Measurements from ENCODE around the gene PRR5. TPM values are rescaled to one million over a fixed set of nuclear protein-coding genes. Genes with fewer than 3 reads are reported as not detected.
A peak's percentile ranks its signal among the peaks of the same experiment; 100 is the strongest.
"Not testable (repeated sequence)": the region's sequence is repeated elsewhere in the genome, so short reads cannot be mapped to it uniquely, and the experiment has no call there.

The PRR5 gene
- total and polyA plus RNA-seq, 2 donors: 5.9 to 16.2 TPM

GRCh38 chr22:44669561-44669976, 32.4 kb upstream of the PRR5 start:
- DNase-seq (ENCODE audit: low read depth in 6 of 9, low spot score in 9 of 9): no peak
- no peak overlapping the region for H3K27ac ChIP-seq (ENCODE audit: low read depth in 1 of 2, low read length in 1 of 2)
- H3K4me1 ChIP-seq (ENCODE audit: control insufficient read depth in 2 of 2, insufficient read depth in 2 of 2, low read length in 2 of 2): peaks cover 4 to 25% of the 10 kb centered on the region in 2 donors

GRCh38 chr22:44670220-44670988, 31.6 kb upstream of the PRR5 start:
- no peak overlapping the region for H3K27ac ChIP-seq (ENCODE audit: low read depth in 1 of 2, low read length in 1 of 2)
- H3K4me3 ChIP-seq (ENCODE audit: low read length in 2 of 2): no peak overlapping the region
- WGBS: 77% methylated on average over 20 of the region's 20 CpGs
- peaks cover 4 to 17% of the 10 kb centered on the region in 2 donors for H3K4me1 ChIP-seq (ENCODE audit: control insufficient read depth in 2 of 2, insufficient read depth in 2 of 2, low read length in 2 of 2)
- peaks cover 0 to 5% of the 10 kb centered on the region in 2 donors for H3K9me3 ChIP-seq (ENCODE audit: control insufficient read depth in 2 of 2, insufficient read depth in 1 of 2, low read length in 1 of 2)
- peaks cover 23 to 28% of the 10 kb centered on the region in 2 donors for H3K27me3 ChIP-seq (ENCODE audit: control insufficient read depth in 2 of 2, insufficient read depth in 1 of 2, low read length in 1 of 2)
- DNase-seq (ENCODE audit: low read depth in 6 of 9, low spot score in 9 of 9): no peak
- H3K36me3 ChIP-seq (ENCODE audit: control insufficient read depth in 2 of 2, insufficient read depth in 2 of 2, low read length in 1 of 2): no peaks in the 10 kb centered on the region

More at GRCh38 chr22:44669561-44669976, 32.4 kb upstream of the PRR5 start:
- peaks cover 0 to 5% of the 10 kb centered on the region in 2 donors for H3K9me3 ChIP-seq (ENCODE audit: control insufficient read depth in 2 of 2, insufficient read depth in 1 of 2, low read length in 1 of 2)
- peak overlapping the region in 1 of 2 donors; percentile 39 for H3K4me3 ChIP-seq (ENCODE audit: low read length in 2 of 2)
- WGBS: 75% methylated on average over 9 of the region's 9 CpGs
- H3K36me3 ChIP-seq (ENCODE audit: control insufficient read depth in 2 of 2, insufficient read depth in 2 of 2, low read length in 1 of 2): no peaks in the 10 kb centered on the region
- peaks cover 23 to 28% of the 10 kb centered on the region in 2 donors for H3K27me3 ChIP-seq (ENCODE audit: control insufficient read depth in 2 of 2, insufficient read depth in 1 of 2, low read length in 1 of 2)

- no peaks in the 10 kb centered on the region for H3K36me3 ChIP-seq (ENCODE audit: control insufficient read depth in 2 of 2, insufficient read depth in 2 of 2, low read length in 1 of 2)
- WGBS: 76% methylated on average over 5 of the region's 5 CpGs
- H3K27me3 ChIP-seq (ENCODE audit: control insufficient read depth in 2 of 2, insufficient read depth in 1 of 2, low read length in 1 of 2): peaks cover 19 to 32% of the 10 kb centered on the region in 2 donors
- no peak overlapping the region for H3K27ac ChIP-seq (ENCODE audit: low read depth in 1 of 2, low read length in 1 of 2)
- H3K4me3 ChIP-seq (ENCODE audit: low read length in 2 of 2): no peak overlapping the region
- H3K9me3 ChIP-seq (ENCODE audit: control insufficient read depth in 2 of 2, insufficient read depth in 1 of 2, low read length in 1 of 2): peaks cover 0 to 5% of the 10 kb centered on the region in 2 donors
- peaks cover 4 to 20% of the 10 kb centered on the region in 2 donors for H3K4me1 ChIP-seq (ENCODE audit: control insufficient read depth in 2 of 2, insufficient read depth in 2 of 2, low read length in 2 of 2)
- no peak for DNase-seq (ENCODE audit: low read depth in 6 of 9, low spot score in 9 of 9)
Measured at GRCh38 chr22:44671742-44672141, 30.3 kb upstream of the PRR5 start.

GRCh38 chr22:44672632-44673031, 29.4 kb upstream of the PRR5 start:
- Histone ChIP-seq H3K36me3 (ENCODE audit: control insufficient read depth in 2 of 2, insufficient read depth in 2 of 2, low read length in 1 of 2) (no peaks in the 10 kb centered on the region), H3K4me1 (ENCODE audit: control insufficient read depth in 2 of 2, insufficient read depth in 2 of 2, low read length in 2 of 2) (peaks cover 4 to 21% of the 10 kb centered on the region in 2 donors), H3K27ac (ENCODE audit: low read depth in 1 of 2, low read length in 1 of 2) (no peak overlapping the region), H3K4me3 (ENCODE audit: low read length in 2 of 2) (no peak overlapping the region), H3K9me3 (ENCODE audit: control insufficient read depth in 2 of 2, insufficient read depth in 1 of 2, low read length in 1 of 2) (peaks cover 0 to 5% of the 10 kb centered on the region in 2 donors), H3K27me3 (ENCODE audit: control insufficient read depth in 2 of 2, insufficient read depth in 1 of 2, low read length in 1 of 2) (peaks cover 18 to 34% of the 10 kb centered on the region in 2 donors)
- WGBS: 95% methylated on average over 8 of the region's 8 CpGs
- no peak for DNase-seq (ENCODE audit: low read depth in 6 of 9, low spot score in 9 of 9)

GRCh38 chr22:44673406-44673805, 28.6 kb upstream of the PRR5 start:
- WGBS: 96% methylated on average over 8 of the region's 8 CpGs
- peaks cover 4 to 20% of the 10 kb centered on the region in 2 donors for H3K4me1 ChIP-seq (ENCODE audit: control insufficient read depth in 2 of 2, insufficient read depth in 2 of 2, low read length in 2 of 2)
- no peaks in the 10 kb centered on the region for H3K9me3 ChIP-seq (ENCODE audit: control insufficient read depth in 2 of 2, insufficient read depth in 1 of 2, low read length in 1 of 2)
- no peak for DNase-seq (ENCODE audit: low read depth in 6 of 9, low spot score in 9 of 9)
- H3K27ac ChIP-seq (ENCODE audit: low read depth in 1 of 2, low read length in 1 of 2): no peak overlapping the region
- no peak overlapping the region for H3K4me3 ChIP-seq (ENCODE audit: low read length in 2 of 2)
- H3K27me3 ChIP-seq (ENCODE audit: control insufficient read depth in 2 of 2, insufficient read depth in 1 of 2, low read length in 1 of 2): peaks cover 13 to 28% of the 10 kb centered on the region in 2 donors
- H3K36me3 ChIP-seq (ENCODE audit: control insufficient read depth in 2 of 2, insufficient read depth in 2 of 2, low read length in 1 of 2): no peaks in the 10 kb centered on the region

- not testable (repeated sequence) for DNase-seq (ENCODE audit: low read depth in 6 of 9, low spot score in 9 of 9); H3K9me3 ChIP-seq (ENCODE audit: control insufficient read depth in 2 of 2, insufficient read depth in 1 of 2, low read length in 1 of 2); H3K36me3 ChIP-seq (ENCODE audit: control insufficient read depth in 2 of 2, insufficient read depth in 2 of 2, low read length in 1 of 2); H3K27ac ChIP-seq (ENCODE audit: low read depth in 1 of 2, low read length in 1 of 2); H3K4me3 ChIP-seq (ENCODE audit: low read length in 2 of 2)
- Histone ChIP-seq H3K27me3 (ENCODE audit: control insufficient read depth in 2 of 2, insufficient read depth in 1 of 2, low read length in 1 of 2) (peaks cover under 1 to 11% of the 10 kb centered on the region in 2 donors), H3K4me1 (ENCODE audit: control insufficient read depth in 2 of 2, insufficient read depth in 2 of 2, low read length in 2 of 2) (peaks cover 0 to 17% of the 10 kb centered on the region in 2 donors)
- WGBS: 92% methylated on average over 6 of the region's 6 CpGs
Measured at GRCh38 chr22:44676066-44676440, 26.0 kb upstream of the PRR5 start.

- WGBS: 14% methylated on average over 25 of the region's 25 CpGs
- no peak for DNase-seq (ENCODE audit: low read depth in 6 of 9, low spot score in 9 of 9)
- H3K4me3 ChIP-seq (ENCODE audit: low read length in 2 of 2): no peak overlapping the region
- no peaks in the 10 kb centered on the region for H3K36me3 ChIP-seq (ENCODE audit: control insufficient read depth in 2 of 2, insufficient read depth in 2 of 2, low read length in 1 of 2)
- peaks cover 3 to 23% of the 10 kb centered on the region in 2 donors for H3K4me1 ChIP-seq (ENCODE audit: control insufficient read depth in 2 of 2, insufficient read depth in 2 of 2, low read length in 2 of 2)
- peaks cover 0 to 11% of the 10 kb centered on the region in 2 donors for H3K27me3 ChIP-seq (ENCODE audit: control insufficient read depth in 2 of 2, insufficient read depth in 1 of 2, low read length in 1 of 2)
- peaks cover 0 to 5% of the 10 kb centered on the region in 2 donors for H3K9me3 ChIP-seq (ENCODE audit: control insufficient read depth in 2 of 2, insufficient read depth in 1 of 2, low read length in 1 of 2)
- no peak overlapping the region for H3K27ac ChIP-seq (ENCODE audit: low read depth in 1 of 2, low read length in 1 of 2)
Measured at GRCh38 chr22:44676441-44677352, 25.3 kb upstream of the PRR5 start.

- WGBS: 32% methylated on average over 10 of the region's 10 CpGs
- Histone ChIP-seq H3K27me3 (ENCODE audit: control insufficient read depth in 2 of 2, insufficient read depth in 1 of 2, low read length in 1 of 2) (peaks cover 0 to 11% of the 10 kb centered on the region in 2 donors), H3K27ac (ENCODE audit: low read depth in 1 of 2, low read length in 1 of 2) (no peak overlapping the region), H3K36me3 (ENCODE audit: control insufficient read depth in 2 of 2, insufficient read depth in 2 of 2, low read length in 1 of 2) (no peaks in the 10 kb centered on the region), H3K4me1 (ENCODE audit: control insufficient read depth in 2 of 2, insufficient read depth in 2 of 2, low read length in 2 of 2) (peaks cover 5 to 30% of the 10 kb centered on the region in 2 donors), H3K4me3 (ENCODE audit: low read length in 2 of 2) (no peak overlapping the region), H3K9me3 (ENCODE audit: control insufficient read depth in 2 of 2, insufficient read depth in 1 of 2, low read length in 1 of 2) (peaks cover 0 to 7% of the 10 kb centered on the region in 2 donors)
- DNase-seq (ENCODE audit: low read depth in 6 of 9, low spot score in 9 of 9): no peak
Measured at GRCh38 chr22:44677353-44677840, 24.6 kb upstream of the PRR5 start.
